ENCODE data around the gene ASTN2.
"Not testable (repeated sequence)": the region's sequence is repeated elsewhere in the genome, so short reads cannot be mapped to it uniquely, and the experiment has no call there.

The ASTN2 gene

GRCh38 chr9:116942593-116943061 lies 472.2 kb downstream of the ASTN2 start:
- DNase-seq: no peak

DNA sequence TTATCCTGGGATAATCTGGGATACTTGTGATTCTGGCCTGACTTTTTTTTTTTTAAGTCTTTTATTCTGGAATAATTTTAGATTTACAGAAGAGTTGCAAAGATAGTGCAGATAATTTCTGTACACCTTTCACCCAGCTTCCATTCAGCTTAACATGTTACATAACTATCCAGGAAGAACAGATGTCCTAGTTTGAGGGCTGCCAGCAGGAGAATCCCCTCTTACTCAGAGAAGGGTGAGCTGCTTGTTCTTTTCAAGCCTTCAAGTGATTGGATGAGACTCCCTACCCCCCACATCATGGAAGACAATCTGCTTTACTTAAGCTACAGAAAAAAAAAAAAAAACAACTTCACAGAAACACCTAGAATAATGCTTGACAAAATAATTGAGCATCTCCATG lies 473.6 kb downstream of the ASTN2 start:
- DNase-seq: no peak

- DNase-seq: no peak
These were observed 474.1 kb downstream of the ASTN2 start for GRCh38 chr9:116940614-116941215.

GRCh38 chr9:116939614-116940013 lies 475.2 kb downstream of the ASTN2 start:
- no peak for DNase-seq

DNA sequence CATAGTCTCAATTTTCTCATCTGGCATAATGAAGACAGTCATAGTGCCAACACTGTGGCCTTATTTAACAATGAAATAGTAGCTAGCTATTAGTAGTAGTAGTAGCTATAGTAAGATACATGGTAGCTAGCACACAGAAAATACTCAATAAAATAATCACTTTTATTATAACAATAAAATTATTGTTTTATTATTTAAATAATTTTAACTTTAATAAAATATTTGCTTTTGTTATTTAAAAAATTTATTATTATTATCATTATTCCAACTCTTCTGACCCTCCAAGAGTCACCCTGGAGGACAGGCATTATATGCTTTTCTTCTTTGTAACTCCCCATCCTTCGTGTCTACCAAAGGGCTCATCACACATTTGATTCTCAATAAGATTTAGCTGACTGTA lies 475.7 kb downstream of the ASTN2 start:
- DNase-seq: no peak

GRCh38 chr9:116937361-116937760 lies 477.5 kb downstream of the ASTN2 start:
- no peak for DNase-seq

GRCh38 chr9:116935149-116935897 lies 479.5 kb downstream of the ASTN2 start:
- DNase-seq: no peak

DNA sequence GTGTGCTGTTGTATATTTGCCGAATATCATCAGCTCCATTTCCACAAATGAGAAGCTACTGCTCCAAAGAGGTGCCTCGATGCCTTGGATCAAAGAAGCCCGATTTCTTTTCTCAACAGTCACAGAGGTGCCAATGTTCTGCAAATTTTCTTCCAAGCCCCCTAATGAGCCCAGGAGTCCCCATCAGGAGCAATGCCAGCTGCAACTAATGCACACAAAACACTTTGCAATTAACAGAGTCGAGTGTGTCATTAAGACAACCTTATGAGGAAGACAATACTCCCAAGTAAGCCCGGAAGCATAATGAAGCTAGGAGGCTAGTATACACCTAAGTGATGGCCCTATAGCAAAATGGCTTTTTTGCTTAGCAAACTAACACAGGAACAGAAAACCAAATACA lies 480.7 kb downstream of the ASTN2 start:
- DNase-seq: no peak

DNA sequence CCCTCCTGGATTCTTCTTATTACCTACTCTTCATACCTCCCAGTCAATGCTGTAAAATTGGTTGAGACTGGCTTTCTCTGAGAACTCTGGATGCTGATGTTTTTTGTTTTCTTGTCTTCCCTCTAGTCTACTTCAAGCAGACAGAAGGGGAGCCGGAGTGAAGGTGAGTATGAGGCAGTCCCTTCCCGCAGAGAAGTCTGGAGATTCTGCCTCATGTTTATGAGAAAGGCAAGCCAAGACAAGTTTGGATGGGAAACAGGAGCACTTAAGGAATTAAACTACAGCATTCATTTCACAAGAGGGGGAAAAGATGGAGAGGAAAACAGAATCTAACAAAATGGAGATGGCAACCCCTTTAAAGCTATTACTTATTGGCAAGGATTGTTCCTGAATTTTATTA lies 481.6 kb downstream of the ASTN2 start:
- no peak for DNase-seq

- DNase-seq: no peak
These were observed 485.2 kb downstream of the ASTN2 start for GRCh38 chr9:116929621-116930020.

DNA sequence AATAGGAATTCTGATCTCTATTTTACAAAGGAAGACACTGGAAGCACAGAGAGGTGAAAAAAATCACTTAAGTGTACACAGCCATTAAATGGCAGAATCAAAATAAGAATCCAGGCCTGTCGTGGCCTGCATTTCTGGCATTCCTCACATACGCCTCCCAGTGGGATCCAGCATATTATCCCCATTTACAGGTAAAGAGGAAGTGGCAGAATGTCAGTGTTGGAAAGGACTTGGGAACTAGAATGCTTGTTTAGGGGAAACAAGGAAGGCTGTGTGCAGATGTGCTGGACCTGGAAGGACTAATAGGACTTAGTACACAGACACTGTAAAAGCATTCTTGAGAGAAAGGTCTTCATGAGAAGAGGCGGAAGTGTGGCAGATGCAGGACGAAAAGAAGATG lies 486.0 kb downstream of the ASTN2 start:
- DNase-seq: no peak

DNA sequence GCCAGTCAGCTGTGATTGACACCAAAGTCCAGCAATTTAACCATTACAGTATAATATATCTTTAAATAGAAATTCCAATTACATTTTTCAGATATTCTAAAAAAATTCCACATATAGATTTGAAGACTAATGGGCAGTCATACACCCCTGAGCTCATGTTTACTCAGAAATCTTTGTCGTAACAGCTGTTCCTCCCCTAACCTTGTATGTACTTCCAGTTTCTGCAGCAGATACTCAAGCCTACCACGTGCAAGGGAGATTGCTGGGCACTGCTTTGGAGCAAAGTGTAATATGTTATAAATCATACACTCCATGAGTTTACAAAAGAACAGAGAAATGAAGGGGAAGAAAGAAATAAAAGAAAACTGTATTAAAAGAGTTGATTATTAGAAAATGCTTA lies 486.6 kb downstream of the ASTN2 start:
- no peak for DNase-seq

DNA sequence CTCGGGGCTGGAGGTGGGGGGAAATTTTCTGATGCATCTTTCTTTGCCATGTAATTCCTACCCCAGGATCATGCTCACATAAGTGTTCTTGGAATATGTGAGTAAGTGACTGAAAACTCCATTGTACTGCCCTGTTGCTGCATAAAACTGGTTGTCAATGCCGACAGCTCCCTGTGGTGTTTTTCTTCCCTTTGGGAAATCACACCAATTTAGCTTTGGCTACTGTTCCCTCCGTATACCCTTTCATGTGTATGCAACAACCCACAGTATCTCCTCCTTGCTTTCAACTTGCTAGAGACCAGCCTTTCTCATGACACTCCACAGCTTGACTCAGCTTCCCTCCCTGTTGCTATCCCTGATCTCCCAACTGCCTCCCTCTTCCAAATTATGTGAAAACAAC lies 487.1 kb downstream of the ASTN2 start:
- DNase-seq: no peak

DNA sequence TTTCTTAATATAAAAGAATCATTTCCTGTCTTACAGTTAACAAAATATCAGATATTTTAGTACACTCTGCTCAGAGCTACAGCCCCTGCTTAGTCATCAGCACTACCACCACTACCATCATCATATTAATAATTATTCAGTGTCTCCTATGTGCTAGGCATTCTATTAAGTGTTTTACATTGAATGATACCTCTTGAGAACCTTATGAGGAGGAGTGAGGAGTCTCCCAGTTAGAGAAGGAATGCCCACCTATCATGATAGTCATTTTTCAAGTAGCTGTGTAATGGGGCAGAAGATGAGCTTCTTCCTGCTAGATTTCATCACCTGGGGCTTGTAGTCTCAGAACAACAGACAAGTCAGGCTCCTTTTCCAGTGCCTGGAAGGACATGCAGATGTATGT lies 489.7 kb downstream of the ASTN2 start:
- DNase-seq: no peak

- DNase-seq: no peak
These were observed 490.3 kb downstream of the ASTN2 start for GRCh38 chr9:116924462-116925110.

DNA sequence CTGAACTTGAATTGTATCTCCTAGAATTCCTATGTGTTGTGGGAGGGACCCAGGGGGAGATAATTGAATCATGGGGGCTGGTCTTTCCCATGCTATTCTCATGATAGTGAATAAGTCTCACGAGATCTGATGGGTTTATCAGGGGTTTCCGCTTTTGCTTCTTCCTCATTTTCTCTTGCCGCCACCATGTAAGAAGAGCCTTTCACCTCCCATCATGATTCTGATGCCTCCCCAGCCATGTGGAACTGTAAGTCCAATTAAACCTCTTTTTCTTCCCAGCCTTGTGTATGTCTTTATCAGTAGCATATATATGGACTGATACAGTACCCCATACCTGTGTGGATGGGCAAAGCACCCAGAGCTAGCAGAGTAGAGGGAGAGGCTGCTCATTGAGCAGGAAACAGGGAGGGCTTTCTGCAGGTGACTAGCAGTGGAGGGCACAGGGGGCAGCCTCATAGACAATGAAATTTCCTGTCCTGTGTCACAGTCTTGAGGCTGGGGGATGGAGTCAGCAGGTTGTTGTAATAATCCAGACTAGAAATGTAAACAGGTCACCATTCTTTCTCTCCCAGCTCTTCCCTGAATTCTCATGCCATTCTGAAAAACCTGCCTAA lies 496.9 kb downstream of the ASTN2 start:
- DNase-seq: not testable (repeated sequence)

GRCh38 chr9:116913536-116913935 lies 501.3 kb downstream of the ASTN2 start:
- no peak for DNase-seq

DNA sequence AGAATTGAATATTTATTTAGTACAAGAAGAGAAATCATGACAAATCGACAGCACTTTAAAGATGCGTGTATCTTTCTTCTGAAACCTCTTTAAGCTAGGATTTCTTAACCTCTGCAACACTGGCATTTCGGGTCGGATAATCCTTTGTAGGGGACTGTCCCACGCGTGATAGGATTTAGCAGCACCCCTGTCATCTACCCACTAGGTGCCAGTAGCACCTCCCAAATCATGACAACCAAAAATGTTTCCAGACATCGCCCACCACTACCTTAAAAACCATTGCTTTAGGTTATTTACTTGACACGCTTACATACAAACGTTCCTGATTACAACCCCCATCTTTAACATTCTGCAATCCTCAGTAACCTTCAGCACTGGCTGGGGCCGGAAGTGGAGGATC lies 504.7 kb downstream of the ASTN2 start:
- no peak for DNase-seq

GRCh38 chr9:116907989-116908388 lies 506.9 kb downstream of the ASTN2 start:
- no peak for DNase-seq

- DNase-seq: no peak
These were observed 509.7 kb downstream of the ASTN2 start for GRCh38 chr9:116905171-116905588.

- DNase-seq: no peak
These were observed 510.7 kb downstream of the ASTN2 start for GRCh38 chr9:116904165-116904564.

DNA sequence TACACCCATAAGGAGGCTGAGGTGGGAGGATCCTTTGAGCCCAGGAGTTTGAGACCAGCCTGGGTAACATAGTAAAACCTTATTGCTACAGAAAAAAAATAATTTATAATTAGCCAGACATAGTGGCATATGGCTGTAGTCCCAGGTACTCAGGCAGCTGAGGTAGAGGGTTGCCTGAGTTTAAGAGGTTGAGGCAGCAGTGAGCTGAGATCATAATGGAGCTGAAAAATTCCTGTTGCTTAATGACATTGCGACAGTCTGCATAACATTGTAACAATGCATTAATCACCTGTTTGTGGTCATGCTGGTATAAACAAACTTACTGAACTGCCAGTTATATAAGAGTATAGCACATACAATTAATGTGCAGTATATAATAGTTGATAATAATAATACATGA lies 513.6 kb downstream of the ASTN2 start:
- DNase-seq: no peak

DNA sequence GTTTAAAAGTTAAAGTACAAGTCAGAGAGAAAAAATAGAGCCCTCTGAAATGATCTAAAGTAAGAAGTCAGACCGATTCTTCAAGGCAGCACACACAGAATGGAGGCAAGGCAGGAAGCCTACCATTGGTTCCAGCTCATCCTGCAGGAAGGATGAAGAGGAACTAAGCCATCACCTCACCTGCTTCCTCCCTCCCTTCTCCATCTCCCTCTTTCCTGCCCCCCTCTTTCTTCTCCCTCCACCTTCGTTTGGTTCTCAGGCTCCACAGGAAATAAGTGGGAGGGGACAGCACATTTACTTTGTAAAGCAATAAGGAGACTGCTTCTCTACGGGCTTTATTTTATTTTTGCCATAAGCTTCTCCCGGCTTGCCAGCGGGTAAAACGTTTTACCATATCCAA lies 514.3 kb downstream of the ASTN2 start:
- DNase-seq: no peak

- DNase-seq: no peak
These were observed 514.9 kb downstream of the ASTN2 start for GRCh38 chr9:116900007-116900367.
